ENCODE results near the gene TICAM1.

DNA sequence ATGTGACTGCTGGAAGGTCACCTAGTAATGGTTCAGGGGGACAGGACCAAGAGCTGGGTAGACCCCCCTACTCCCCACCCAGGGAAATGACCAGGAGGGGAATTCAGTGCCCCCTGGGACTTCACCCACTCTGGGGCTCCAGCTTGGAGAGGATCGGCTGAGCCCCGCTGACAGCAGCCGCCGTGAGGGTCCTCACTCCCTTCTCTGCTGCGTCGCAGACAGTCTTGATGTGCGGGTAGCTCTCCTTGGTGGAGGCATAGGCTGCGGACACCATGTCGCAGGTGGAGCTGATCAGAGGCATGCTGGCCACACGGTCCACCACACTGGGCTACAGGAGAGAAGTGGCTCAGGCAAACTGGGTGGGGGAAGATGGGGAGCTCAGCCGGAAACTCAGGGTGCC is 28.2 kb upstream of the TICAM1 start:
- TF ChIP-seq, protein P1, sequence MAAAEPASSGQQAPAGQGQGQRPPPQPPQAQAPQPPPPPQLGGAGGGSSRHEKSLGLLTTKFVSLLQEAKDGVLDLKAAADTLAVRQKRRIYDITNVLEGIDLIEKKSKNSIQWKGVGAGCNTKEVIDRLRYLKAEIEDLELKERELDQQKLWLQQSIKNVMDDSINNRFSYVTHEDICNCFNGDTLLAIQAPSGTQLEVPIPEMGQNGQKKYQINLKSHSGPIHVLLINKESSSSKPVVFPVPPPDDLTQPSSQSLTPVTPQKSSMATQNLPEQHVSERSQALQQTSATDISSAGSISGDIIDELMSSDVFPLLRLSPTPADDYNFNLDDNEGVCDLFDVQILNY (CRISPR knock-in tag; conservative IDR thresholded peaks at IDR 0.05) = no peak
- TF ChIP-seq ERF (CRISPR knock-in tag; IDR thresholded peaks at IDR 0.05) = no peak
- TF ChIP-seq, protein P2, sequence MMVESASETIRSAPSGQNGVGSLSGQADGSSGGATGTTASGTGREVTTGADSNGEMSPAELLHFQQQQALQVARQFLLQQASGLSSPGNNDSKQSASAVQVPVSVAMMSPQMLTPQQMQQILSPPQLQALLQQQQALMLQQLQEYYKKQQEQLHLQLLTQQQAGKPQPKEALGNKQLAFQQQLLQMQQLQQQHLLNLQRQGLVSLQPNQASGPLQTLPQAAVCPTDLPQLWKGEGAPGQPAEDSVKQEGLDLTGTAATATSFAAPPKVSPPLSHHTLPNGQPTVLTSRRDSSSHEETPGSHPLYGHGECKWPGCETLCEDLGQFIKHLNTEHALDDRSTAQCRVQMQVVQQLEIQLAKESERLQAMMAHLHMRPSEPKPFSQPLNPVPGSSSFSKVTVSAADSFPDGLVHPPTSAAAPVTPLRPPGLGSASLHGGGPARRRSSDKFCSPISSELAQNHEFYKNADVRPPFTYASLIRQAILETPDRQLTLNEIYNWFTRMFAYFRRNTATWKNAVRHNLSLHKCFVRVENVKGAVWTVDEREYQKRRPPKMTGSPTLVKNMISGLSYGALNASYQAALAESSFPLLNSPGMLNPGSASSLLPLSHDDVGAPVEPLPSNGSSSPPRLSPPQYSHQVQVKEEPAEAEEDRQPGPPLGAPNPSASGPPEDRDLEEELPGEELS (CRISPR knock-in tag; IDR thresholded peaks at IDR 0.05) = no peak
- TF ChIP-seq, protein P3, sequence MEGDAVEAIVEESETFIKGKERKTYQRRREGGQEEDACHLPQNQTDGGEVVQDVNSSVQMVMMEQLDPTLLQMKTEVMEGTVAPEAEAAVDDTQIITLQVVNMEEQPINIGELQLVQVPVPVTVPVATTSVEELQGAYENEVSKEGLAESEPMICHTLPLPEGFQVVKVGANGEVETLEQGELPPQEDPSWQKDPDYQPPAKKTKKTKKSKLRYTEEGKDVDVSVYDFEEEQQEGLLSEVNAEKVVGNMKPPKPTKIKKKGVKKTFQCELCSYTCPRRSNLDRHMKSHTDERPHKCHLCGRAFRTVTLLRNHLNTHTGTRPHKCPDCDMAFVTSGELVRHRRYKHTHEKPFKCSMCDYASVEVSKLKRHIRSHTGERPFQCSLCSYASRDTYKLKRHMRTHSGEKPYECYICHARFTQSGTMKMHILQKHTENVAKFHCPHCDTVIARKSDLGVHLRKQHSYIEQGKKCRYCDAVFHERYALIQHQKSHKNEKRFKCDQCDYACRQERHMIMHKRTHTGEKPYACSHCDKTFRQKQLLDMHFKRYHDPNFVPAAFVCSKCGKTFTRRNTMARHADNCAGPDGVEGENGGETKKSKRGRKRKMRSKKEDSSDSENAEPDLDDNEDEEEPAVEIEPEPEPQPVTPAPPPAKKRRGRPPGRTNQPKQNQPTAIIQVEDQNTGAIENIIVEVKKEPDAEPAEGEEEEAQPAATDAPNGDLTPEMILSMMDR (CRISPR knock-in tag; IDR thresholded peaks at IDR 0.05) = no peak
- TF ChIP-seq ZNF709 (CRISPR knock-in tag; IDR thresholded peaks at IDR 0.05) = no peak
- no peak for TF ChIP-seq RAD21 (CRISPR knock-in tag; IDR thresholded peaks at IDR 0.05)
- TF ChIP-seq, protein P4, sequence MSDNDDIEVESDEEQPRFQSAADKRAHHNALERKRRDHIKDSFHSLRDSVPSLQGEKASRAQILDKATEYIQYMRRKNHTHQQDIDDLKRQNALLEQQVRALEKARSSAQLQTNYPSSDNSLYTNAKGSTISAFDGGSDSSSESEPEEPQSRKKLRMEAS (IDR thresholded peaks at IDR 0.05) = no peak
- TF ChIP-seq, protein P5, sequence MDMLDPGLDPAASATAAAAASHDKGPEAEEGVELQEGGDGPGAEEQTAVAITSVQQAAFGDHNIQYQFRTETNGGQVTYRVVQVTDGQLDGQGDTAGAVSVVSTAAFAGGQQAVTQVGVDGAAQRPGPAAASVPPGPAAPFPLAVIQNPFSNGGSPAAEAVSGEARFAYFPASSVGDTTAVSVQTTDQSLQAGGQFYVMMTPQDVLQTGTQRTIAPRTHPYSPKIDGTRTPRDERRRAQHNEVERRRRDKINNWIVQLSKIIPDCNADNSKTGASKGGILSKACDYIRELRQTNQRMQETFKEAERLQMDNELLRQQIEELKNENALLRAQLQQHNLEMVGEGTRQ (IDR thresholded peaks at IDR 0.05; ENCODE audit: low read depth, low read length) = no peak
- TF ChIP-seq, protein P5 (CRISPR knock-in tag; IDR thresholded peaks at IDR 0.05; ENCODE audit: borderline replicate concordance) = no peak
- TF ChIP-seq SMAD1 (CRISPR knock-in tag; IDR thresholded peaks at IDR 0.05; ENCODE audit: borderline replicate concordance, low read depth) = no peak
- TF ChIP-seq IRF2 (CRISPR knock-in tag; IDR thresholded peaks at IDR 0.05) = no peak
- no peak for TF ChIP-seq HNRNPUL1 (IDR thresholded peaks at IDR 0.05; ENCODE audit: low read depth, low read length)
- no peak for TF ChIP-seq ZNF24 (IDR thresholded peaks at IDR 0.05)

Data from HepG2 (cell line).